DOHH2 (cell line): Measurements from ENCODE around the gene SUPT3H.
"Not testable (repeated sequence)": the region's sequence is repeated elsewhere in the genome, so short reads cannot be mapped to it uniquely, and the experiment has no call there.

ENCODE experiments used
- H3F3A ChIP-seq: fragments of 200-600 bp; sonication (generic), shearing (Covaris generic); 2 replicates; pipeline ENCODE4 v1.6.0; 2016; ENCODE audit warnings: antibody characterized with exemption, mild to moderate bottlenecking; ENCODE audit not compliant: control insufficient read depth, insufficient read depth
- H3K27ac ChIP-seq: fragments of 200-600 bp; sonication (generic); 2 replicates; pipeline ENCODE4 v1.5.1; 2014; ENCODE audit warnings: low read depth, mild to moderate bottlenecking, low read length, moderate library complexity
- H3K27me3 ChIP-seq: fragments of 200-600 bp; sonication (generic); 2 replicates; pipeline ENCODE4 v1.6.1; 2014; ENCODE audit warnings: mild to moderate bottlenecking, low read length, mixed read lengths; ENCODE audit not compliant: control insufficient read depth
- H3K36me3 ChIP-seq: fragments of 200-600 bp; sonication (generic); 2 replicates; pipeline ENCODE4 v1.6.1; 2014; ENCODE audit warnings: mild to moderate bottlenecking, low read length, moderate library complexity, mixed read lengths; ENCODE audit not compliant: control insufficient read depth
- H3K4me1 ChIP-seq: fragments of 200-600 bp; sonication (generic); 2 replicates; pipeline ENCODE4 v1.6.1; 2014; ENCODE audit warnings: mild to moderate bottlenecking, low read length, mixed read lengths; ENCODE audit not compliant: control insufficient read depth
- H3K4me2 ChIP-seq: fragments of 200-600 bp; sonication (generic); 2 replicates; pipeline ENCODE4 v1.6.0; 2014; ENCODE audit warnings: mild to moderate bottlenecking, low read length, moderate library complexity
- H3K4me3 ChIP-seq: fragments of 200-600 bp; sonication (generic); 2 replicates; pipeline ENCODE4 v1.5.1; 2014; ENCODE audit warnings: mild to moderate bottlenecking, low read length, mixed read lengths
- H3K79me2 ChIP-seq: fragments of 200-600 bp; sonication (generic); 2 replicates; pipeline ENCODE4 v1.6.1; 2014; ENCODE audit warnings: mild to moderate bottlenecking, low read length, mixed read lengths; ENCODE audit not compliant: control insufficient read depth
- H3K9me2 ChIP-seq: fragments of 200-600 bp; sonication (generic); replicated peaks from 2 replicates; pipeline ENCODE4 v1.6.1; 2014; ENCODE audit warnings: mild to moderate bottlenecking, low read length, mixed read lengths; ENCODE audit not compliant: control insufficient read depth
- H3K9me3 ChIP-seq: fragments of 200-600 bp; sonication (generic); 2 replicates; pipeline ENCODE4 v1.6.1; 2014; ENCODE audit warnings: antibody characterized with exemption, low read length, mixed read lengths; ENCODE audit not compliant: control insufficient read depth, insufficient read depth
- H4K20me1 ChIP-seq: fragments of 200-600 bp; sonication (generic); 2 replicates; pipeline ENCODE4 v1.6.0; 2014; ENCODE audit warnings: low read depth, mild to moderate bottlenecking, antibody characterized with exemption, low read length, moderate library complexity; ENCODE audit not compliant: control insufficient read depth, insufficient read depth
- EZH2phosphoT487 ChIP-seq: fragments of 200-600 bp; sonication (generic); IDR thresholded peaks from 2 replicates; pipeline ENCODE4 v1.6.1; 2017; ENCODE audit warnings: borderline replicate concordance, mild to moderate bottlenecking, antibody characterized with exemption, low read length, moderate library complexity, mixed read lengths
- TF ChIP-seq, protein P1 (sequence below): fragments of 200-600 bp; sonication (generic); IDR thresholded peaks from one replicate; pipeline ENCODE4 v1.5.1; 2014; ENCODE audit warnings: antibody characterized with exemption, mild to moderate bottlenecking, low read depth, low read length; ENCODE audit not compliant: poor library complexity, severe bottlenecking

Gene SUPT3H

GRCh38 chr6:45044510-45045252 is 333.1 kb downstream of the SUPT3H start:
- no peaks in the 10 kb centered on the region for H3K9me2 ChIP-seq
- H3K4me2 ChIP-seq = no peak overlapping the region
- H3K79me2 ChIP-seq = no peaks in the 10 kb centered on the region
- H3K4me1 ChIP-seq = peaks cover 9% of the 10 kb centered on the region
- no peaks in the 10 kb centered on the region for H3K27me3 ChIP-seq
- H4K20me1 ChIP-seq = no peaks in the 10 kb centered on the region
- no peak overlapping the region for H3K27ac ChIP-seq
- no peaks in the 10 kb centered on the region for H3K9me3 ChIP-seq
- H3F3A ChIP-seq = no peaks in the 10 kb centered on the region
- no peaks in the 10 kb centered on the region for H3K36me3 ChIP-seq
- H3K4me3 ChIP-seq = no peak overlapping the region
- TF ChIP-seq EZH2phosphoT487 = no peak
- TF ChIP-seq, protein P1, sequence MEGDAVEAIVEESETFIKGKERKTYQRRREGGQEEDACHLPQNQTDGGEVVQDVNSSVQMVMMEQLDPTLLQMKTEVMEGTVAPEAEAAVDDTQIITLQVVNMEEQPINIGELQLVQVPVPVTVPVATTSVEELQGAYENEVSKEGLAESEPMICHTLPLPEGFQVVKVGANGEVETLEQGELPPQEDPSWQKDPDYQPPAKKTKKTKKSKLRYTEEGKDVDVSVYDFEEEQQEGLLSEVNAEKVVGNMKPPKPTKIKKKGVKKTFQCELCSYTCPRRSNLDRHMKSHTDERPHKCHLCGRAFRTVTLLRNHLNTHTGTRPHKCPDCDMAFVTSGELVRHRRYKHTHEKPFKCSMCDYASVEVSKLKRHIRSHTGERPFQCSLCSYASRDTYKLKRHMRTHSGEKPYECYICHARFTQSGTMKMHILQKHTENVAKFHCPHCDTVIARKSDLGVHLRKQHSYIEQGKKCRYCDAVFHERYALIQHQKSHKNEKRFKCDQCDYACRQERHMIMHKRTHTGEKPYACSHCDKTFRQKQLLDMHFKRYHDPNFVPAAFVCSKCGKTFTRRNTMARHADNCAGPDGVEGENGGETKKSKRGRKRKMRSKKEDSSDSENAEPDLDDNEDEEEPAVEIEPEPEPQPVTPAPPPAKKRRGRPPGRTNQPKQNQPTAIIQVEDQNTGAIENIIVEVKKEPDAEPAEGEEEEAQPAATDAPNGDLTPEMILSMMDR = no peak

GRCh38 chr6:45044086-45044485 is 333.6 kb downstream of the SUPT3H start:
- Histone ChIP-seq H3K27me3 (no peaks in the 10 kb centered on the region), H3K9me2 (no peaks in the 10 kb centered on the region), H3K4me1 (peaks cover 4% of the 10 kb centered on the region), H3K27ac (no peak overlapping the region), H3K9me3 (no peaks in the 10 kb centered on the region), H3K4me3 (no peak overlapping the region), H3F3A (no peaks in the 10 kb centered on the region), H3K36me3 (no peaks in the 10 kb centered on the region), H4K20me1 (no peaks in the 10 kb centered on the region), H3K4me2 (no peak overlapping the region), H3K79me2 (no peaks in the 10 kb centered on the region)
- no peak for TF ChIP-seq EZH2phosphoT487
- TF ChIP-seq, protein P1 = no peak

DNA sequence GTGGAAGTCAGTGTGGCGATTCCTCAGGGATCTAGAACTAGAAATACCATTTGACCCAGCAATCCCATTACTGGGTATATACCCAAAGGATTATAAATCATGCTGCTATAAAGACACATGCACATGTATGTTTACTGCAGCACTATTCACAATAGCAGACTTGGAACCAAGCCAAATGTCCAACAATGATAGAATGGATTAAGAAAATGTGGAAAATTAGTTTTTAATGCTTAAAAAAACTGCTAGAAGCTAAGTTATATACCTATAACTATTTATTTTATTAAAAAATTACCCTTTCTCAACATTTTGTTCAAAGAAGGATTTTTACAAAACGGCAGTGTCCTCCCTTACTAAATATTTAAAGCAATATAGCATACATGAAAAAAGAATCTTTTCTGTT is 335.1 kb downstream of the SUPT3H start:
- H3K79me2 ChIP-seq, H3K9me2 ChIP-seq, H3F3A ChIP-seq, H3K4me2 ChIP-seq, H3K36me3 ChIP-seq, H3K9me3 ChIP-seq, H4K20me1 ChIP-seq, H3K27me3 ChIP-seq, H3K4me1 ChIP-seq, H3K4me3 ChIP-seq, H3K27ac ChIP-seq: not testable (repeated sequence)

DNA sequence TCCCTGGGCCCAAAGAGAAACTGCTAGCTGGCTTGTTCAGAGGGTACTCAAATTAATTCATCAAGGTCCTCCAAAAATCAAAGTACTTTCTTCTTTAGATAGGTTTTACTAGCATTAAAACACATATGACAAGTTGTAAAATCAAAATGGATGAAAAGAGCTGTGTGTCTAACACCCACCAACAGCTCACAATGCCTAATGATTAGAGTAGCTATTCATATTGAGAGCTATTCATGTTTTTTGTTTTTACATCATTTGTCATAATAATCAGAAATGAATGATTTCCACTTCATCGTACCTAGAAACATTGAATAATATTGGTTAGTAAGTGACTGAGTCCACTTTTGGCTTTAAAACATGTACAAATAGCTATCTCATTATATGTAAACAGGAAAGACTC is 339.5 kb downstream of the SUPT3H start:
- Histone ChIP-seq H3K4me1 (no peaks in the 10 kb centered on the region), H3K9me2 (no peaks in the 10 kb centered on the region), H3K36me3 (no peaks in the 10 kb centered on the region), H3K27ac (no peak overlapping the region), H3K4me2 (no peak overlapping the region), H3K79me2 (no peaks in the 10 kb centered on the region), H4K20me1 (no peaks in the 10 kb centered on the region), H3K27me3 (no peaks in the 10 kb centered on the region), H3F3A (no peaks in the 10 kb centered on the region), H3K9me3 (no peaks in the 10 kb centered on the region), H3K4me3 (no peak overlapping the region)
- TF ChIP-seq, protein P1 = no peak
- no peak for TF ChIP-seq EZH2phosphoT487
